HepG2 (cell line): ENCODE measurements around the gene CCDC3. TPM values are rescaled to one million over a fixed set of nuclear protein-coding genes. Genes with fewer than 3 reads are reported as not detected.

Experiments used
- ATAC-seq: fragments of 200-7000 bp; cut with Tn5 transposase; 3 replicates; pipeline ENCODE4 v1.9.1; 2020; ENCODE audit warnings: mild to moderate bottlenecking, moderate library complexity
- BruUV-seq: library from RNA; stranded (reverse); fragments of 400-500 nt; replicated peaks from 2 replicates; lab custom pipeline; 2021; lab: Mats Ljungman, UMichigan
- CTCF ChIA-PET: fragments of 300-600 bp; formaldehyde crosslinking; extraction: SDS; loops from one replicate; lab custom pipeline; 2021; ENCODE audit warnings: low total read pairs, inconsistent platforms, low intra/inter-chr PET ratio; lab: Yijun Ruan, JAX
- POLR2A ChIA-PET: fragments of 350-600 bp; sonication (Branson Sonifier 250); formaldehyde crosslinking; loops from one replicate; lab custom pipeline; 2020; ENCODE audit warnings: antibody characterized with exemption, inconsistent platforms; lab: Yijun Ruan, JAX
- DNase-seq: peaks from one replicate; pipeline ENCODE4 v3.0.0-alpha.2; 2015; ENCODE audit warnings: low spot score
- FAIRE-seq: peaks from 3 replicates; lab custom pipeline; 2011; peaks lifted over from hg19 to GRCh38; lab: Jason Lieb, UNC
- H2AFZ ChIP-seq: one replicate; pipeline ENCODE4 v1.6.1; 2011; ENCODE audit warnings: low read length, inconsistent platforms
- H3K27ac ChIP-seq: fragments of 300-600 bp; 3 replicates; pipeline ENCODE4 v1.8.0; 2011; ENCODE audit warnings: mixed run types, mild to moderate bottlenecking, mixed read lengths, low read length, inconsistent platforms; ENCODE audit not compliant: insufficient read depth; ENCODE audit errors: extremely low read length
- H3K27me3 ChIP-seq, 2 experiments: fragments of 200-600 bp in 1 of 2; 2 replicates in 1 of 2; 3 replicates in 1 of 2; pipeline versions ENCODE4 v1.6.0 to v1.8.0; 2011; ENCODE audit warnings: low read length in 2 of 2, mild to moderate bottlenecking in 2 of 2, moderate library complexity in 2 of 2, inconsistent platforms in 1 of 2; ENCODE audit not compliant: insufficient read depth in 2 of 2, control insufficient read depth in 1 of 2
- H3K36me3 ChIP-seq, 2 experiments: fragments of 200-600 bp in 1 of 2; replicated peaks in 1 of 2; 2 replicates in 1 of 2; 3 replicates in 1 of 2; pipeline versions ENCODE4 v1.5.1 to v1.8.0; 2011; ENCODE audit warnings: low read length in 2 of 2, inconsistent platforms in 1 of 2; ENCODE audit not compliant: insufficient read depth in 2 of 2, control insufficient read depth in 1 of 2
- H3K4me1 ChIP-seq: 2 replicates; pipeline ENCODE4 v1.5.1; 2012; ENCODE audit warnings: low read length, inconsistent platforms; ENCODE audit not compliant: insufficient read depth
- H3K4me2 ChIP-seq: 2 replicates; pipeline ENCODE4 v1.6.0; 2011; ENCODE audit warnings: low read depth, low read length, inconsistent platforms
- H3K4me3 ChIP-seq, 3 experiments: fragments of 200-600 bp in 1 of 3; sonication (generic), shearing (Covaris generic) in 1 of 3; replicated peaks in 1 of 3; 2 replicates each; pipeline ENCODE4 v1.5.1; 2011 to 2016; ENCODE audit warnings: low read length in 3 of 3, inconsistent platforms in 2 of 3, low read depth in 2 of 3, mild to moderate bottlenecking in 2 of 3, control low read depth in 1 of 3, mixed read lengths in 1 of 3; ENCODE audit not compliant: insufficient read depth in 1 of 3
- H3K79me2 ChIP-seq: one replicate; pipeline ENCODE4 v1.6.1; 2011; ENCODE audit warnings: low read length, inconsistent platforms; ENCODE audit not compliant: insufficient read depth
- H3K9ac ChIP-seq: 2 replicates; pipeline ENCODE4 v1.6.0; 2011; ENCODE audit warnings: mild to moderate bottlenecking, low read depth, low read length, inconsistent platforms; ENCODE audit not compliant: insufficient read depth
- H3K9me3 ChIP-seq: 2 replicates; pipeline ENCODE4 v1.5.1; 2012; ENCODE audit warnings: mild to moderate bottlenecking, low read length
- H4K20me1 ChIP-seq: 2 replicates; pipeline ENCODE4 v1.6.0; 2011; ENCODE audit warnings: inconsistent platforms, mild to moderate bottlenecking, low read length, moderate library complexity; ENCODE audit not compliant: insufficient read depth
- BATF2 ChIP-seq: sonication (generic); formaldehyde crosslinking; IDR thresholded peaks from 2 replicates; pipeline ENCODE4 v1.8.0; 2022; ENCODE audit warnings: mild to moderate bottlenecking, missing genetic modification reagents, moderate library complexity
- CENPT ChIP-seq: sonication (generic); formaldehyde crosslinking; IDR thresholded peaks from 2 replicates; pipeline ENCODE4 v1.8.0; 2022; ENCODE audit warnings: low read depth, mild to moderate bottlenecking, moderate library complexity, missing genetic modification reagents
- EEA1 ChIP-seq: sonication (generic); formaldehyde crosslinking; IDR thresholded peaks from 2 replicates; pipeline ENCODE4 v1.5.1; 2020; ENCODE audit warnings: mild to moderate bottlenecking, missing genetic modification reagents, borderline replicate concordance
- ELK4 ChIP-seq: sonication (generic); formaldehyde crosslinking; IDR thresholded peaks from 2 replicates; pipeline ENCODE4 v1.9.0; 2021; ENCODE audit warnings: missing genetic modification reagents, borderline replicate concordance
- GLMP ChIP-seq: sonication (generic); formaldehyde crosslinking; IDR thresholded peaks from 2 replicates; pipeline ENCODE4 v1.9.0; 2021; ENCODE audit warnings: missing genetic modification reagents, mild to moderate bottlenecking, borderline replicate concordance
- GMEB1 ChIP-seq: sonication (generic); formaldehyde crosslinking; IDR thresholded peaks from 2 replicates; pipeline ENCODE4 v1.5.1; 2020; ENCODE audit warnings: missing genetic modification reagents, mild to moderate bottlenecking, borderline replicate concordance
- KLF16 ChIP-seq, 2 experiments: sonication (generic) in 1 of 2; formaldehyde crosslinking in 1 of 2; IDR thresholded peaks; 2 replicates each; pipeline versions ENCODE4 v1.6.1 to v1.8.0; 2016 to 2023; ENCODE audit warnings: missing genetic modification reagents in 2 of 2, missing compliant biosample characterization in 1 of 2
- KLF9 ChIP-seq: IDR thresholded peaks from 2 replicates; pipeline ENCODE4 v1.6.1; 2016; ENCODE audit warnings: low read depth
- NAIF1 ChIP-seq: sonication (generic); formaldehyde crosslinking; IDR thresholded peaks from 2 replicates; pipeline ENCODE4 v1.5.0; 2020; ENCODE audit warnings: mild to moderate bottlenecking, missing genetic modification reagents, borderline replicate concordance
- SNAPC5 ChIP-seq: sonication (generic); formaldehyde crosslinking; IDR thresholded peaks from 2 replicates; pipeline ENCODE4 v1.8.1; 2023; ENCODE audit warnings: mild to moderate bottlenecking, missing genetic modification reagents, borderline replicate concordance
- SSRP1 ChIP-seq: IDR thresholded peaks from 2 replicates; pipeline ENCODE4 v1.6.1; 2016; ENCODE audit warnings: control low read depth
- TOPORS ChIP-seq: sonication (generic); formaldehyde crosslinking; IDR thresholded peaks from 2 replicates; pipeline ENCODE4 v1.8.0; 2023; ENCODE audit warnings: mild to moderate bottlenecking, missing genetic modification reagents
- ZNF326 ChIP-seq: sonication (generic); formaldehyde crosslinking; IDR thresholded peaks from 2 replicates; pipeline ENCODE4 v1.4.0; 2020; ENCODE audit warnings: missing genetic modification reagents, borderline replicate concordance
- ZNF776 ChIP-seq: sonication (generic); formaldehyde crosslinking; IDR thresholded peaks from 2 replicates; pipeline ENCODE4 v1.4.0; 2020; ENCODE audit warnings: mild to moderate bottlenecking, missing genetic modification reagents
- ZNF784 ChIP-seq: sonication (generic); formaldehyde crosslinking; IDR thresholded peaks from 2 replicates; pipeline ENCODE4 v1.5.1; 2020; ENCODE audit warnings: missing genetic modification reagents, mild to moderate bottlenecking, borderline replicate concordance
- WGBS: methylation state at CpG from one replicate; pipeline ENCODE4 v1.1.6; 2017; ENCODE audit warnings: low lambda C conversion rate; 5-methylcytosine and 5-hydroxymethylcytosine counted together
- in situ Hi-C: cut with HindIII; loops from 2 replicates; pipeline ENCODE4 v1.10.0; 2017; ENCODE audit warnings: low pct_unique_long_range_greater_than_20kb; ENCODE audit not compliant: extremely low pct_ligation_motif_present
- intact Hi-C: fragments of 100-400 bp; cut with micrococcal nuclease; formaldehyde crosslinking; loops from one replicate; pipeline ENCODE4 v1.10.0; 2022; ENCODE audit not compliant: unreplicated experiment
- polyA plus RNA-seq, 8 experiments: library from polyadenylated mRNA; depleted of rRNA in 3 of 8; stranded (reverse) in 7 of 8; unstranded in 1 of 8; fragments of >200 nt; fragmentation: Illumina TruSeq in 4 of 8; extraction: Trizol in 4 of 8; gene quantifications; 2 replicates each; pipeline versions ENCODE4 v1.2.1 to v1.2.3, GENCODE V29; 2011 to 2016; ENCODE audit warnings: low read depth in 4 of 8, missing spikeins in 1 of 8, mixed read lengths in 1 of 8; ENCODE audit not compliant: insufficient read depth in 1 of 8
- total RNA-seq, 5 experiments: library from RNA; depleted of rRNA; stranded (reverse); fragments of >200 nt; fragmentation: Illumina TruSeq; extraction: Trizol; gene quantifications; 2 replicates each; pipeline ENCODE4 v1.2.3, GENCODE V29; 2016; ENCODE audit warnings: low read depth in 1 of 5

The CCDC3 gene
- total and polyA plus RNA-seq, 2 of the 13 experiments (the other 11 are each of a cell fraction or from before 2014, with no cell fraction given): not detected

- Histone ChIP-seq H3K4me2 (no peak overlapping the region), H3K4me1 (no peaks in the 10 kb centered on the region), H3K9me3 (no peaks in the 10 kb centered on the region), H3K36me3 (no peaks in the 10 kb centered on the region), H3K9ac (no peak overlapping the region), H3K27me3 (peaks cover 2 to 5% of the 10 kb centered on the region in 2 experiments; a peak in 3 of 5 replicates), H3K4me3 (no peak overlapping the region), H4K20me1 (no peaks in the 10 kb centered on the region), H3K27ac (no peak overlapping the region), H3K79me2 (no peaks in the 10 kb centered on the region), H2AFZ (no peak overlapping the region)
- no TSS peak for BruUV-seq
- WGBS: 0% methylated on average over 3 of the region's 3 CpGs
- DNase-seq (no peak), FAIRE-seq (no peak), ATAC-seq (no peak)
- CTCF ChIA-PET: no interaction called here
- POLR2A ChIA-PET: no interaction called here
- intact Hi-C loops: no loop called here
- in situ Hi-C loops: no loop called here
- TF ChIP-seq SSRP1 (CRISPR knock-in tag) (no peak), BATF2 (CRISPR knock-in tag) (no peak), SNAPC5 (no peak), ZNF326 (no peak), NAIF1 (no peak), EEA1 (CRISPR knock-in tag) (no peak), ZNF784 (CRISPR knock-in tag) (no peak), KLF16 (CRISPR knock-in tag; IDR thresholded peaks at IDR 0.05) (no peak), KLF9 (no peak), ELK4 (CRISPR knock-in tag) (no peak), TOPORS (CRISPR knock-in tag) (no peak), CENPT (CRISPR knock-in tag) (no peak), ZNF776 (CRISPR knock-in tag) (no peak), GMEB1 (CRISPR knock-in tag) (no peak), GLMP (CRISPR knock-in tag) (no peak)
These were observed 132.1 kb downstream of the CCDC3 start for GRCh38 chr10:12869427-12869826.
